ENCODE measurements around the gene MATK.

Gene MATK

DNA sequence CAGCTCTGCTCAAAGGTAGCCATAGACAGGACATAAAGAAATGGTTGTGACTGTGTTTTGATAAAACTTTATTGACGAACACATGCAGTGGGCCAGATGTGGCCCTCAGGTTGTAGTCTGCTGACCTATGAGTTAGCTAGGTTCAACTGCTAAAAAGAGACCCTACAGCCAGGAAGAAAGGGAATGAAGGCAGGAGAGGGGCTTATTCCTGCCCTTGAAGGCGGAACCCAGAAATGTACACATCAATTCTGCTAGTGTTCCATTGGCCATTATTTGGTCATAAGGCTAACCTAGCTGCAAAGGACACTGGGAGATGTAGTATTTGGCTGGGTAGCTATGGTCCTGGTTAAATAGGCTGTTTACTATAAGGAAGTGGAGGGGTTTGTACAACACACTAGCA lies 42.7 kb downstream of the MATK start:
- DNase-seq: no peak

DNA sequence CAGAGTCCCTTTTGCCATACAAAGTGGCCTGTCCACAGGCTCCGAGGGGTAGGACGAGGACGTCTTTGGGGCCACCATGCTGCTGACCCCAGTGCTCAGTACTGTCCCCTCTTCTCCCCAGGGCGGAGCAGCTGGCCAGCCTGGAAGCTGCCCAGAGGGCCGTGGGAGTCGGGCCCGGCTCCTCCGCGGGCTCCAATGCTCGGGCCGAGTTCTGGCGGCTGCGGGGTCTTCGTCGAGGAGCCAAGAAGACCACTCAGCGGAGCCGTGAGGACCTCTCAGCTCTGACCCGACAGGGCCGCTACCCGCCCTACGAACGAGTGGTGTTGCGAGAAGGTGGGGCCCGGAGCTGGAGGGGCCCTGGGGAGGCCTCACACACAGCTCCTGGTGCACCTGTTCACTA lies 45.8 kb downstream of the MATK start:
- no peak for DNase-seq

DNA sequence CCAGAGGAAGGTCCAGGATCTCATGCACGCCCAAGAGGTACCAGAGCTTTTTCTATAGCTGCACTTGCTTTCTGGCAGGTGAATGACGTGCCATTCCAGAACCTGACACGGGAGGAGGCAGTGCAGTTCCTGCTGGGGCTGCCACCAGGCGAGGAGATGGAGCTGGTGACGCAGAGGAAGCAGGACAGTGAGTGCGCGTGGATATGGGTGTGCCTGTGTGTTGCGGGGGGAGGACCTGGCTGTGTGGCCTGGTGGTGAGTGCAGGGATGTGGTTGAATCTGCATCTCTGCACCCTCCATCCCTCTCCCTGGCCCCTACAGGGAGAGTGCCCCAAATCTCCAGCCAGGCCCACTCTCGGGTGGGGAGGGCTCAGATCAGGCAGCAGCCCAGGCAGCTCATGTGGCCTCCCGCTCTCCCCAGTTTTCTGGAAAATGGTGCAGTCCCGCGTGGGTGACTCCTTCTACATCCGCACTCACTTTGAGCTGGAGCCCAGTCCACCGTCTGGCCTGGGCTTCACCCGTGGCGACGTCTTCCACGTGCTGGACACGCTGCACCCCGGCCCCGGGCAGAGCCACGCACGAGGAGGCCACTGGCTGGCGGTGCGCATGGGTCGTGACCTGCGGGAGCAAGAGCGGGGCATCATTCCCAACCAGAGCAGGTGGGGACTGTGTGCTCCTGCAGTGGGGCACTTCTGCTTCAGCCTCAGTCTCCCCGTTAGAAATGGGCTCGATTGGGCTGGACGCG lies 47.5 kb downstream of the MATK start:
- no peak for DNase-seq

- no peak for DNase-seq
These were observed 48.5 kb downstream of the MATK start for GRCh38 chr19:3737487-3738205.

DNA sequence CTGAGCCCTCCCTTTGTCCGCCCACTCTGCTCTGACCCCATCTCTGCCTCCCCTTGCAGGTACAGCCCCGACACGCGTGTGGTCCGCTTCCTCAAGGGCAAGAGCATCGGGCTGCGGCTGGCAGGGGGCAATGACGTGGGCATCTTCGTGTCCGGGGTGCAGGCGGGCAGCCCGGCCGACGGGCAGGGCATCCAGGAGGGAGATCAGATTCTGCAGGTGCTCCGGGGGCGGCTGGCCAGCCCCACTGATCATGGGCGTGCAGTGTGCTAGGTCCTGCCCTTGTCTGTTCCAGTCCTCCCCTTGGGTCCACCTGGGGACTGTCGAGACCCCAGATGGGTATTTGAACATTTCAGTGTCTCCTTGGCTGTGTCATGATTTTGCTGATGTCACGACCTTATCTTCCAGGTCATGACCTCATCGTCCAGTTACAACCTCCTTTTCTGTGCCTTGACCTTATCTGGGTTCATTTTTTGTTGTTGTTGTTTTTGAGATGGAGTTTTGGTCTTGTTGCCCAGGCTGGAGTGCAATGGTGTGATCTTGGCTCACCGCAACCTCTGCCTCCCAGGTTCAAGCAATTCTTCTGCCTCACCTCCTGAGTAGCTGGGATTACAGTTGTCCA lies 50.0 kb downstream of the MATK start:
- no peak for DNase-seq

DNA sequence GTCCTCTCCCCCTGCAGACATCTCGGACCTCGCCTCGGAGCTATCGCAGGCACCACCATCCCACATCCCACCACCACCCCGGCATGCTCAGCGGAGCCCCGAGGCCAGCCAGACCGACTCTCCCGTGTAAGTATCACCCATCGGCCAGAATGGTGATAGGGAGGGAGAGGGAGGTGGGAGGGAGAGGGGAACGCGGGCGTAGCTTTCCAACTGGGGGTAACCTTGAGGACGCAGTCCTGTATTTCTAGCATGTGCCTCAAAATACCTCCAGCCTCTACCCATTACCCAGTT lies 51.9 kb downstream of the MATK start:
- DNase-seq: no peak

DNA sequence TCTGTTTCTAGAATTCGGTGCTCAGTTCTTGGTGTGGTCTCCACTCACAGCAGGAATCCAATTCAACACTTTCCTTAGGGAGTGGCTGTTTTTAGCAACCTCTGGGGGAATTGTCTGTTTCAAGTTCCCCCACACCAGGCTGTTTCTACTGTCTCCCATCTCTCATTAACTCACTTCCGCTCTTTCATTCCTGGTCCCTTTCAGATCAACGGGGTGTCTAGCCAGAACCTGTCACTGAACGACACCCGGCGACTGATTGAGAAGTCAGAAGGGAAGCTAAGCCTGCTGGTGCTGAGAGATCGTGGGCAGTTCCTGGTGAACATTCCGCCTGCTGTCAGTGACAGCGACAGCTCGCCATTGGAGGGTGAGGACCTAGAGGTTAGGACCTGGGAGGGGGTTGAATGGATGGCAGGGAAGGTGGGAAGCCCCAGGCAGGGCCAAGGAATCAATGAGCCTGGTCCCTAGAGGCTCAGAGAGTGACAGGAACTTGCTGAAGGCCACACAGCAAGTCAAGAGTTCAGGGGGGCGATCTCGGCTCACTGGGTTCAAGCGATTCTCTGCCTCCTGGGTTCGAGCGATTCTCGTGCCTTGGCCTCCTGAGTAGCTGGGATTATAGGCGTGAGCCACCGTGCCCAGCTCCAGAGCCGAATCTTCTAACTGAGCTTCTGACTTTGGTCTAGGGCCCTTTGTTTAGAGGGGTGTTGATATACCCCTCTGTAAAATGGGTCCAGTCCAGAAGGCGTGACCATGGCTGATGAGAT lies 52.5 kb downstream of the MATK start:
- no peak for DNase-seq

- no peak for DNase-seq
These were observed 54.1 kb downstream of the MATK start for GRCh38 chr19:3732108-3732507.

- no peak for DNase-seq
These were observed 55.7 kb downstream of the MATK start for GRCh38 chr19:3730457-3730958.
